HepG2 (cell line): Measurements from ENCODE around the gene ARHGAP5. TPM values are rescaled to one million over a fixed set of nuclear protein-coding genes. Genes with fewer than 3 reads are reported as not detected.
A peak's percentile ranks its signal among the peaks of the same experiment; 100 is the strongest.

ENCODE experiments used
- KLF9 ChIP-seq: IDR thresholded peaks from 2 replicates; pipeline ENCODE4 v1.6.1; 2016; ENCODE audit warnings: low read depth
- MIER2 ChIP-seq: IDR thresholded peaks from 2 replicates; pipeline ENCODE4 v1.6.1; 2016; ENCODE audit warnings: missing biosample characterization, missing genetic modification reagents
- MXD3 ChIP-seq: IDR thresholded peaks from 2 replicates; pipeline ENCODE4 v1.6.1; 2016; ENCODE audit warnings: mild to moderate bottlenecking, missing biosample characterization, missing genetic modification reagents
- MZF1 ChIP-seq: sonication (generic); formaldehyde crosslinking; IDR thresholded peaks from 2 replicates; pipeline ENCODE4 v1.8.1; 2023; ENCODE audit warnings: mild to moderate bottlenecking, missing genetic modification reagents, borderline replicate concordance
- NCOA1 ChIP-seq: sonication (generic); formaldehyde crosslinking; IDR thresholded peaks from 2 replicates; pipeline ENCODE4 v1.9.0; 2021; ENCODE audit warnings: missing genetic modification reagents
- NONO ChIP-seq, 2 experiments: fragments of 450-650 bp in 1 of 2; sonication (generic) in 1 of 2; formaldehyde crosslinking in 1 of 2; IDR thresholded peaks in 1 of 2; conservative IDR thresholded peaks in 1 of 2; 2 replicates each; pipeline versions ENCODE4 v1.6.1 to v1.8.0; 2017 to 2022; ENCODE audit warnings: mild to moderate bottlenecking in 1 of 2, missing genetic modification reagents in 1 of 2, moderate library complexity in 1 of 2
- RFX5 ChIP-seq: IDR thresholded peaks from 2 replicates; pipeline ENCODE4 v1.6.1; 2011; ENCODE audit warnings: low read depth, low read length, improper control_type of control experiment
- SNAI1 ChIP-seq: sonication (generic); formaldehyde crosslinking; IDR thresholded peaks from 2 replicates; pipeline ENCODE4 v1.5.0; 2020; ENCODE audit warnings: mild to moderate bottlenecking, missing genetic modification reagents, borderline replicate concordance
- SRSF1 ChIP-seq: fragments of 200-400 bp; formaldehyde crosslinking; optimal IDR thresholded peaks from 2 replicates; pipeline ENCODE3; 2017; ENCODE audit warnings: mild to moderate bottlenecking, low read depth, low read length, moderate library complexity
- TCF7L2 ChIP-seq: IDR thresholded peaks from 2 replicates; pipeline ENCODE4 v1.6.1; 2011; ENCODE audit warnings: mild to moderate bottlenecking, low read depth, low read length, moderate library complexity
- U2AF1 ChIP-seq: fragments of 200-400 bp; formaldehyde crosslinking; optimal IDR thresholded peaks from 2 replicates; pipeline ENCODE3; 2017; ENCODE audit warnings: mild to moderate bottlenecking, low read depth, low read length
- ZC3H13 ChIP-seq: sonication (generic); formaldehyde crosslinking; IDR thresholded peaks from 2 replicates; pipeline ENCODE4 v1.8.1; 2023; ENCODE audit warnings: mild to moderate bottlenecking, missing genetic modification reagents, moderate library complexity
- ZNF30 ChIP-seq: sonication (generic); formaldehyde crosslinking; IDR thresholded peaks from 2 replicates; pipeline ENCODE4 v1.5.0; 2020; ENCODE audit warnings: mild to moderate bottlenecking, missing genetic modification reagents
- ZNF337 ChIP-seq: sonication (generic); formaldehyde crosslinking; IDR thresholded peaks from 2 replicates; pipeline ENCODE4 v1.5.1; 2020; ENCODE audit warnings: missing genetic modification reagents, low read depth, mild to moderate bottlenecking, borderline replicate concordance
- ZNF629 ChIP-seq: sonication (generic); formaldehyde crosslinking; conservative IDR thresholded peaks from 2 replicates; pipeline ENCODE4 v1.5.0; 2020; ENCODE audit warnings: missing genetic modification reagents
- ZNF670 ChIP-seq: sonication (generic); formaldehyde crosslinking; IDR thresholded peaks from 2 replicates; pipeline ENCODE4 v1.8.0; 2022; ENCODE audit warnings: mild to moderate bottlenecking, missing genetic modification reagents, borderline replicate concordance
- ZNF800 ChIP-seq: sonication (generic); formaldehyde crosslinking; IDR thresholded peaks from 2 replicates; pipeline ENCODE4 v1.4.0; 2020; ENCODE audit warnings: missing genetic modification reagents
- ZNF839 ChIP-seq: sonication (generic); formaldehyde crosslinking; IDR thresholded peaks from 2 replicates; pipeline ENCODE4 v1.4.0; 2020; ENCODE audit warnings: missing genetic modification reagents, mild to moderate bottlenecking, borderline replicate concordance
- polyA plus RNA-seq, 8 experiments: library from polyadenylated mRNA; depleted of rRNA in 3 of 8; stranded (reverse) in 7 of 8; unstranded in 1 of 8; fragments of >200 nt; fragmentation: Illumina TruSeq in 4 of 8; extraction: Trizol in 4 of 8; gene quantifications; 2 replicates each; pipeline versions ENCODE4 v1.2.1 to v1.2.3, GENCODE V29; 2011 to 2016; ENCODE audit warnings: low read depth in 4 of 8, missing spikeins in 1 of 8, mixed read lengths in 1 of 8; ENCODE audit not compliant: insufficient read depth in 1 of 8
- total RNA-seq, 5 experiments: library from RNA; depleted of rRNA; stranded (reverse); fragments of >200 nt; fragmentation: Illumina TruSeq; extraction: Trizol; gene quantifications; 2 replicates each; pipeline ENCODE4 v1.2.3, GENCODE V29; 2016; ENCODE audit warnings: low read depth in 1 of 5
- TF ChIP-seq, protein P1 (sequence below): sonication (generic); formaldehyde crosslinking; IDR thresholded peaks from 2 replicates; pipeline ENCODE4 v1.8.0; 2022; ENCODE audit warnings: mild to moderate bottlenecking, missing genetic modification reagents
- TF ChIP-seq, protein P2 (sequence below): sonication (generic); formaldehyde crosslinking; conservative IDR thresholded peaks from 2 replicates; pipeline ENCODE4 v1.4.0; 2020; ENCODE audit warnings: missing genetic modification reagents

ARHGAP5 gene
- total and polyA plus RNA-seq, 2 of the 13 experiments (the other 11 are each of a cell fraction or from before 2014, with no cell fraction given): 33.7 to 144 TPM

DNA sequence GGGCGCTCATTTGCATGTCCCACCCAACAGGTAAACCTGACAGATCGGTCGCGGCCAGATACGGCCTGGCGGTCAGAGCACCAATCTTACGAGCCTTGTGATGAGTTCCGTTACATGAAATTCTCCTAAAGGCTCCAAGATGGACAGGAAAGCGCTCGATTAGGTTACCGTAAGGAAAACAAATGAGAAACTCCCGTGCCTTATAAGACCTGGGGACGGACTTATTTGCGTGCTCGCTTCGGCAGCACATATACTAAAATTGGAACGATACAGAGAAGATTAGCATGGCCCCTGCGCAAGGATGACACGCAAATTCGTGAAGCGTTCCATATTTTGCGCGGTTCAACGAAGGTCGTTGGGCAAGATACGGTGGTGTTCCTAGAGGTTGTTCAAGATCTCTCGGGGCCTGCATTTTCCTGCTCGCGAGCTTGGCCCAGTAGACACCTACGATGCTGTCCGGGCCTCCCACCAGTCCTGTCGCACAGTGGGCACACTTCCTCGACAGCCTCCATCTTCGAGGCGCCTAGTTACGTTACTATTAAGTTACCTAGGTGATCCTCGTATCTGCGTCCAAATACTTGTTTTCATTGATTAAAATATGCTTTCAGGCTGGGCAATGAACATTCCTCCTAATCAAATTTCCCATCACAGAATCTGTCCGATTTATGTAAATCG lies 124.8 kb downstream of the ARHGAP5 start, which contains the start of gene RNU6-7 (continued):
- TF ChIP-seq ZNF839 (peak; percentile 4; the same call in 1 of the 2 replicates), MZF1 (no peak), NCOA1 (CRISPR knock-in tag) (no peak), MIER2 (CRISPR knock-in tag) (0 out of 2 replicates have a peak, but pooled peaks have one; percentile 73), ZNF629 (no peak), U2AF1 (no peak), MXD3 (no peak), NONO (IDR thresholded peaks at IDR 0.05) (no peak), NONO (CRISPR knock-in tag; conservative IDR thresholded peaks at IDR 0.05) (peak; percentile 16; the same call in 1 of the 2 replicates), ZC3H13 (peak; percentile 11; the same call in 1 of the 2 replicates), SNAI1 (peak; percentile 76; the same call in 1 of the 2 replicates), ZNF800 (no peak), KLF9 (CRISPR knock-in tag) (no peak), ZNF30 (CRISPR knock-in tag) (no peak; the same call in 1 of the 2 replicates), ZNF337 (CRISPR knock-in tag) (no peak), TCF7L2 (no peak), ZNF670 (no peak), SRSF1 (peak; percentile 23), RFX5 (no peak)
- TF ChIP-seq, protein P1, sequence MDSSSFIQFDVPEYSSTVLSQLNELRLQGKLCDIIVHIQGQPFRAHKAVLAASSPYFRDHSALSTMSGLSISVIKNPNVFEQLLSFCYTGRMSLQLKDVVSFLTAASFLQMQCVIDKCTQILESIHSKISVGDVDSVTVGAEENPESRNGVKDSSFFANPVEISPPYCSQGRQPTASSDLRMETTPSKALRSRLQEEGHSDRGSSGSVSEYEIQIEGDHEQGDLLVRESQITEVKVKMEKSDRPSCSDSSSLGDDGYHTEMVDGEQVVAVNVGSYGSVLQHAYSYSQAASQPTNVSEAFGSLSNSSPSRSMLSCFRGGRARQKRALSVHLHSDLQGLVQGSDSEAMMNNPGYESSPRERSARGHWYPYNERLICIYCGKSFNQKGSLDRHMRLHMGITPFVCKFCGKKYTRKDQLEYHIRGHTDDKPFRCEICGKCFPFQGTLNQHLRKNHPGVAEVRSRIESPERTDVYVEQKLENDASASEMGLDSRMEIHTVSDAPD: no peak
- TF ChIP-seq, protein P2, sequence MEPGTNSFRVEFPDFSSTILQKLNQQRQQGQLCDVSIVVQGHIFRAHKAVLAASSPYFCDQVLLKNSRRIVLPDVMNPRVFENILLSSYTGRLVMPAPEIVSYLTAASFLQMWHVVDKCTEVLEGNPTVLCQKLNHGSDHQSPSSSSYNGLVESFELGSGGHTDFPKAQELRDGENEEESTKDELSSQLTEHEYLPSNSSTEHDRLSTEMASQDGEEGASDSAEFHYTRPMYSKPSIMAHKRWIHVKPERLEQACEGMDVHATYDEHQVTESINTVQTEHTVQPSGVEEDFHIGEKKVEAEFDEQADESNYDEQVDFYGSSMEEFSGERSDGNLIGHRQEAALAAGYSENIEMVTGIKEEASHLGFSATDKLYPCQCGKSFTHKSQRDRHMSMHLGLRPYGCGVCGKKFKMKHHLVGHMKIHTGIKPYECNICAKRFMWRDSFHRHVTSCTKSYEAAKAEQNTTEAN: no peak
